H9 (cell line): ENCODE results near the gene ATP6AP1. TPM values are rescaled to one million over a fixed set of nuclear protein-coding genes. Genes with fewer than 3 reads are reported as not detected.
A peak's percentile ranks its signal among the peaks of the same experiment; 100 is the strongest.

Source experiments
- DNase-seq: peaks from one replicate; pipeline ENCODE4 v3.0.0-alpha.2; 2017
- H2AFZ ChIP-seq: one replicate; pipeline ENCODE4 v1.6.1; 2013; ENCODE audit warnings: mild to moderate bottlenecking, low read length, control low read depth, moderate library complexity
- H2AK5ac ChIP-seq: 2 replicates; pipeline ENCODE4 v1.6.1; 2013; ENCODE audit warnings: low read length, control low read depth, mixed read lengths; ENCODE audit not compliant: insufficient read length
- H2BK120ac ChIP-seq: one replicate; pipeline ENCODE4 v1.6.1; 2013; ENCODE audit warnings: low read depth, mild to moderate bottlenecking, low read length, control low read depth, inconsistent platforms; ENCODE audit not compliant: poor library complexity, severe bottlenecking
- H2BK12ac ChIP-seq: 2 replicates; pipeline ENCODE4 v1.6.1; 2013; ENCODE audit warnings: low read length, control low read depth, mixed read lengths, low read depth; ENCODE audit not compliant: insufficient read length
- H2BK15ac ChIP-seq: 2 replicates; pipeline ENCODE4 v1.6.1; 2013; ENCODE audit warnings: low read depth, low read length, control low read depth
- H2BK20ac ChIP-seq: one replicate; pipeline ENCODE4 v1.6.1; 2013; ENCODE audit warnings: low read depth, mild to moderate bottlenecking, low read length, control low read depth, inconsistent platforms; ENCODE audit not compliant: poor library complexity, severe bottlenecking
- H2BK5ac ChIP-seq: 2 replicates; pipeline ENCODE4 v1.6.1; 2013; ENCODE audit warnings: low read length, control low read depth, mixed read lengths; ENCODE audit not compliant: insufficient read length
- H3K14ac ChIP-seq: 2 replicates; pipeline ENCODE4 v1.6.1; 2013; ENCODE audit warnings: low read length, control low read depth; ENCODE audit not compliant: insufficient read depth
- H3K18ac ChIP-seq: 2 replicates; pipeline ENCODE4 v1.6.1; 2013; ENCODE audit warnings: low read depth, mild to moderate bottlenecking, mixed read lengths, low read length, control low read depth; ENCODE audit not compliant: insufficient read length
- H3K23ac ChIP-seq: 2 replicates; pipeline ENCODE4 v1.6.1; 2013; ENCODE audit warnings: low read length, control low read depth, mixed read lengths, low read depth; ENCODE audit not compliant: insufficient read length
- H3K23me2 ChIP-seq: 2 replicates; pipeline ENCODE4 v1.6.1; 2013; ENCODE audit warnings: low read depth, mild to moderate bottlenecking, mixed read lengths, low read length, control low read depth; ENCODE audit not compliant: insufficient read length, poor library complexity, severe bottlenecking
- H3K27ac ChIP-seq: 2 replicates; pipeline ENCODE4 v1.5.1; 2013; ENCODE audit warnings: low read length, control low read depth, mixed read lengths, low read depth; ENCODE audit not compliant: insufficient read length
- H3K27me3 ChIP-seq: 2 replicates; pipeline ENCODE4 v1.6.1; 2013; ENCODE audit warnings: low read length, control low read depth, inconsistent platforms; ENCODE audit not compliant: insufficient read depth
- H3K4ac ChIP-seq: 2 replicates; pipeline ENCODE4 v1.6.1; 2013; ENCODE audit warnings: low read depth, mild to moderate bottlenecking, control low read depth, inconsistent platforms, low read length, moderate library complexity
- H3K4me1 ChIP-seq: 2 replicates; pipeline ENCODE4 v1.6.1; 2013; ENCODE audit warnings: low read length, control low read depth, inconsistent platforms; ENCODE audit not compliant: insufficient read depth
- H3K4me2 ChIP-seq: 2 replicates; pipeline ENCODE4 v1.6.1; 2013; ENCODE audit warnings: low read length, control low read depth, mixed read lengths; ENCODE audit not compliant: insufficient read length, insufficient read depth
- H3K56ac ChIP-seq: 2 replicates; pipeline ENCODE4 v1.6.1; 2013; ENCODE audit warnings: low read depth, mild to moderate bottlenecking, mixed read lengths, low read length, control low read depth; ENCODE audit not compliant: insufficient read length
- H3K79me1 ChIP-seq: 2 replicates; pipeline ENCODE4 v1.6.1; 2013; ENCODE audit warnings: low read depth, mild to moderate bottlenecking, moderate library complexity, low read length, control low read depth, inconsistent platforms; ENCODE audit not compliant: insufficient read depth, poor library complexity, severe bottlenecking
- H3K79me2 ChIP-seq: 2 replicates; pipeline ENCODE4 v1.6.1; 2013; ENCODE audit warnings: low read length, control low read depth, inconsistent platforms; ENCODE audit not compliant: insufficient read depth
- H3K9ac ChIP-seq: 2 replicates; pipeline ENCODE4 v1.6.1; 2013; ENCODE audit warnings: low read length, control low read depth, mixed read lengths; ENCODE audit not compliant: insufficient read length; ENCODE audit errors: extremely low read depth
- H3K9me3 ChIP-seq: one replicate; pipeline ENCODE4 v1.6.1; 2013; ENCODE audit warnings: low read depth, low read length, inconsistent platforms; ENCODE audit not compliant: control insufficient read depth
- H3T11ph ChIP-seq: one replicate; pipeline ENCODE4 v1.6.1; 2013; ENCODE audit warnings: mild to moderate bottlenecking, low read length, control low read depth, inconsistent platforms
- H4K20me1 ChIP-seq: one replicate; pipeline ENCODE4 v1.6.1; 2013; ENCODE audit not compliant: control insufficient read depth, insufficient read length, insufficient read depth
- H4K5ac ChIP-seq: 2 replicates; pipeline ENCODE4 v1.6.1; 2013; ENCODE audit warnings: low read depth, mild to moderate bottlenecking, mixed read lengths, low read length, control low read depth; ENCODE audit not compliant: insufficient read length
- H4K8ac ChIP-seq: replicated peaks from 2 replicates; pipeline ENCODE4 v1.6.1; 2013; ENCODE audit warnings: low read length, control low read depth, mixed read lengths, low read depth; ENCODE audit not compliant: insufficient read length
- H4K91ac ChIP-seq: 2 replicates; pipeline ENCODE4 v1.6.1; 2013; ENCODE audit warnings: low read depth, mild to moderate bottlenecking, moderate library complexity, mixed read lengths, low read length, control low read depth; ENCODE audit not compliant: insufficient read length
- H3K27ac Mint-ChIP-seq, 3 experiments: 2 replicates in 2 of 3; 3 replicates in 1 of 3; pipeline ENCODE4 v1.8.0; 2020 to 2021; ENCODE audit warnings: mixed read lengths in 3 of 3, mild to moderate bottlenecking in 1 of 3, moderate library complexity in 1 of 3
- H3K27me3 Mint-ChIP-seq: 2 replicates; pipeline ENCODE4 v1.8.0; 2021; ENCODE audit warnings: low read depth, mild to moderate bottlenecking, moderate library complexity, mixed read lengths
- H3K36me3 Mint-ChIP-seq, 3 experiments: 2 replicates in 2 of 3; 3 replicates in 1 of 3; pipeline ENCODE4 v1.8.0; 2020 to 2021; ENCODE audit warnings: low read depth in 3 of 3, mixed read lengths in 3 of 3; ENCODE audit not compliant: insufficient read depth in 1 of 3
- H3K4me1 Mint-ChIP-seq, 2 experiments: 2 replicates each; pipeline ENCODE4 v1.8.0; 2020; ENCODE audit warnings: mixed read lengths in 2 of 2
- H3K4me3 Mint-ChIP-seq, 2 experiments: 2 replicates in 1 of 2; 3 replicates in 1 of 2; pipeline ENCODE4 v1.8.0; 2020 to 2021; ENCODE audit warnings: mild to moderate bottlenecking in 2 of 2, mixed read lengths in 2 of 2, moderate library complexity in 1 of 2
- H3K9me3 Mint-ChIP-seq, 2 experiments: 2 replicates in 1 of 2; 3 replicates in 1 of 2; pipeline ENCODE4 v1.8.0; 2020; ENCODE audit warnings: mild to moderate bottlenecking in 2 of 2, mixed read lengths in 2 of 2, moderate library complexity in 1 of 2
- WGBS: extraction: QIAGEN DNeasy Blood & Tissue Kit; methylation state at CpG from one replicate; pipeline ENCODE4 v1.1.7; 2013; ENCODE audit warnings: missing lambda C conversion rate, low lambda C conversion rate, mixed read lengths; ENCODE audit not compliant: insufficient read length; ENCODE audit errors: extremely low coverage; 5-methylcytosine and 5-hydroxymethylcytosine counted together
- total RNA-seq: library from RNA; stranded (reverse); gene quantifications from 2 replicates; pipeline ENCODE4 v1.2.1, GENCODE V29; 2021
- TF ChIP-seq, protein P1 (sequence below): fragments of 200-600 bp; sonication (generic); conservative IDR thresholded peaks from 3 replicates; pipeline ENCODE4 v1.8.0; 2021; ENCODE audit warnings: antibody characterized with exemption, mild to moderate bottlenecking

ATP6AP1 gene
- total RNA-seq, 1 experiment from 2014 or later = 45.6 TPM

DNA sequence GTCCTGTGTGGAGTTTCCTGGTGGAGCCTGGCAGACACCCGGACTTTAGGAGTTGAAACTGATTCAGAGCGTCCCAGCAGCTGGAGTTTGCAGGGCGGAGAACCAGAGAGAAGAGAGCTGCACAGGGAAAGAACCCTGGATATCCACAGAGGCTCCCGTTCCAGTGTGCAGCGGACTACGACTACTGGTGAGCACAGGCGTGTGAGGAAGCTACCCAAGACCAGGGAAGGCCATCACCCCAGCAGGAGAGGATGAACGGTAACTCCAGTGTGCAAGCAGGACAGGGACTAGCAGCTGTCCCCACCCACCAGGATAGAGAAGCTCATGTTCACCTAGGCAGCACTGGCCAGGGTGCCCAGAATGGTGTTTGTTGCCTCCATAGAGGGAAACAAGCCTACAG lies 48.3 kb downstream of the ATP6AP1 start:
- Histone ChIP-seq H3T11ph (no peak overlapping the region), H3K4me1 (no peaks in the 10 kb centered on the region), H2AFZ (no peak overlapping the region), H3K79me2 (no peaks in the 10 kb centered on the region), H2BK5ac (no peak overlapping the region), H3K56ac (no peak overlapping the region), H2BK120ac (no peak overlapping the region), H3K23me2 (peaks cover 4% of the 10 kb centered on the region), H3K23ac (no peak overlapping the region), H2BK20ac (no peak overlapping the region), H3K9me3 (peaks cover 20% of the 10 kb centered on the region), H3K79me1 (no peaks in the 10 kb centered on the region), H3K9ac (no peak overlapping the region), H2AK5ac (no peak overlapping the region), H3K27ac (no peak overlapping the region), H2BK12ac (no peak overlapping the region), H3K27me3 (no peaks in the 10 kb centered on the region), H4K5ac (no peak overlapping the region), H4K8ac (no peak overlapping the region), H2BK15ac (no peak overlapping the region), H4K91ac (no peak overlapping the region), H3K4me2 (no peak overlapping the region), H3K14ac (no peak overlapping the region), H3K4ac (no peak overlapping the region), H3K18ac (no peak overlapping the region), H4K20me1 (no peaks in the 10 kb centered on the region)
- no peak for DNase-seq
- H3K4me3 Mint-ChIP-seq = peak overlapping the region in 1 of 2 experiments; percentile 9; a peak in 1 of 5 replicates
- H3K27ac Mint-ChIP-seq = no peak overlapping the region
- peaks cover 12% of the 10 kb centered on the region for H3K27me3 Mint-ChIP-seq
- H3K4me1 Mint-ChIP-seq = peaks cover 2 to 7% of the 10 kb centered on the region in 2 experiments; a peak in 3 of 4 replicates
- peaks cover 67 to 88% of the 10 kb centered on the region in 2 experiments for H3K9me3 Mint-ChIP-seq
- TF ChIP-seq, protein P1, sequence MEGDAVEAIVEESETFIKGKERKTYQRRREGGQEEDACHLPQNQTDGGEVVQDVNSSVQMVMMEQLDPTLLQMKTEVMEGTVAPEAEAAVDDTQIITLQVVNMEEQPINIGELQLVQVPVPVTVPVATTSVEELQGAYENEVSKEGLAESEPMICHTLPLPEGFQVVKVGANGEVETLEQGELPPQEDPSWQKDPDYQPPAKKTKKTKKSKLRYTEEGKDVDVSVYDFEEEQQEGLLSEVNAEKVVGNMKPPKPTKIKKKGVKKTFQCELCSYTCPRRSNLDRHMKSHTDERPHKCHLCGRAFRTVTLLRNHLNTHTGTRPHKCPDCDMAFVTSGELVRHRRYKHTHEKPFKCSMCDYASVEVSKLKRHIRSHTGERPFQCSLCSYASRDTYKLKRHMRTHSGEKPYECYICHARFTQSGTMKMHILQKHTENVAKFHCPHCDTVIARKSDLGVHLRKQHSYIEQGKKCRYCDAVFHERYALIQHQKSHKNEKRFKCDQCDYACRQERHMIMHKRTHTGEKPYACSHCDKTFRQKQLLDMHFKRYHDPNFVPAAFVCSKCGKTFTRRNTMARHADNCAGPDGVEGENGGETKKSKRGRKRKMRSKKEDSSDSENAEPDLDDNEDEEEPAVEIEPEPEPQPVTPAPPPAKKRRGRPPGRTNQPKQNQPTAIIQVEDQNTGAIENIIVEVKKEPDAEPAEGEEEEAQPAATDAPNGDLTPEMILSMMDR = no peak
- no CpG with 5 or more reads among the region's 8 CpGs for WGBS
- peaks cover 17 to 37% (median 34%) of the 10 kb centered on the region in 3 experiments for H3K36me3 Mint-ChIP-seq
